Measurements from ENCODE around the gene FBXW7. TPM values are rescaled to one million over a fixed set of nuclear protein-coding genes. Genes with fewer than 3 reads are reported as not detected.

The FBXW7 gene
- total and polyA plus RNA-seq, 2 of the 13 experiments (the other 11 are each of a cell fraction or from before 2014, with no cell fraction given), result 5.0 to 40.9 TPM

DNA sequence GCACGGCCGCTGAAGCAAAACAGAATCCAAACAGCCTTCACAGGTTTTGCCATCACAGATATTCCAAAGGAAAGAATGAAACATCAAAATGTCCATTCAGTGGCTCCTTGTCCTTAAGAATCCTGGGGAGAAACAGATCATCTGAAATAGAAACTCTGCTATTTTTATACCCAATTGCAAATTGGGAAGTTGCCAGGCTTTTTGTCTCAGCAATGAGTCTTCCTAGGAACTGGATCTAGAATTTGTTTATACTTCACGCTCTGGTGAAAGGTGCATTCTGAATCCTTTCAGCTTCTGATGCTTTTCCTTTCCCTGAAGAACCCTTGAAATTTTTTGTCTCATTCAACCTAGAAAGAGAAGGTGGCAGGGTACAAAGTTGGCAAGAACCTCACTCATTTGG lies 218.9 kb downstream of the FBXW7 start:
- ChIA-PET CTCF (ENCODE audit: low intra/inter-chr PET ratio, low total read pairs) (no interaction called here), POLR2A (interaction anchor here (1.2 kb wide), 1 partner anchor 11 kb away, joined by 7 read pairs; no protein-coding TSS in a partner anchor)
- H3K27ac ChIP-seq (ENCODE audit: extremely low read length, insufficient read depth, low read length), result no peak overlapping the region
- intact Hi-C loops (cut with micrococcal nuclease; ENCODE audit: unreplicated experiment), result no loop called here
- no peaks in the 10 kb centered on the region for H4K20me1 ChIP-seq (ENCODE audit: insufficient read depth, low read length)
- no peak overlapping the region for H3K9ac ChIP-seq (ENCODE audit: insufficient read depth, low read depth, low read length)
- no peaks in the 10 kb centered on the region for H3K79me2 ChIP-seq (ENCODE audit: insufficient read depth, low read length)
- ATAC-seq (no peak), FAIRE-seq (no peak), DNase-seq (ENCODE audit: low spot score) (no peak)
- no TSS peak for BruUV-seq (replicated peaks)
- no peak overlapping the region for H2AFZ ChIP-seq (ENCODE audit: low read length)
- no peak for TF ChIP-seq ZNF343 (CRISPR knock-in tag; IDR thresholded peaks at IDR 0.05)
- TF ChIP-seq RFX3 (CRISPR knock-in tag; IDR thresholded peaks at IDR 0.05), result no peak
- no peak for TF ChIP-seq SMC3 (IDR thresholded peaks at IDR 0.05; ENCODE audit: low read length)
- TF ChIP-seq GFI1 (CRISPR knock-in tag; IDR thresholded peaks at IDR 0.05; ENCODE audit: borderline replicate concordance), result no peak
- no peak for TF ChIP-seq HNF1B (CRISPR knock-in tag; IDR thresholded peaks at IDR 0.05)
- no peak for TF ChIP-seq ZNF776 (CRISPR knock-in tag; IDR thresholded peaks at IDR 0.05)
- no peak for TF ChIP-seq ZNF562 (CRISPR knock-in tag; IDR thresholded peaks at IDR 0.05; ENCODE audit: borderline replicate concordance)
- TF ChIP-seq HOXD1 (CRISPR knock-in tag; IDR thresholded peaks at IDR 0.05), result no peak
- 0 out of 5 replicates have a peak, but pooled peaks cover 0 to 1% of the 10 kb centered on the region in 2 experiments for H3K36me3 ChIP-seq (replicated peaks in 1 of 2; ENCODE audit: control insufficient read depth in 1 of 2, insufficient read depth in 2 of 2, low read length in 2 of 2)
- WGBS (ENCODE audit: low lambda C conversion rate), result 99% methylated on average over 3 of the region's 3 CpGs
- H3K27me3 ChIP-seq (ENCODE audit: control insufficient read depth in 1 of 2, insufficient read depth in 2 of 2, low read length in 2 of 2), result no peaks in the 10 kb centered on the region
- H3K4me1 ChIP-seq (ENCODE audit: insufficient read depth, low read length), result no peaks in the 10 kb centered on the region
- no peak overlapping the region for H3K4me2 ChIP-seq (ENCODE audit: low read depth, low read length)
- H3K9me3 ChIP-seq (ENCODE audit: low read length), result no peaks in the 10 kb centered on the region
- in situ Hi-C loops (cut with HindIII; ENCODE audit: extremely low pct_ligation_motif_present, low pct_unique_long_range_greater_than_20kb), result no loop called here
- H3K4me3 ChIP-seq (replicated peaks in 1 of 3; ENCODE audit: insufficient read depth in 1 of 3, low read depth in 2 of 3, low read length in 3 of 3), result no peak overlapping the region

DNA sequence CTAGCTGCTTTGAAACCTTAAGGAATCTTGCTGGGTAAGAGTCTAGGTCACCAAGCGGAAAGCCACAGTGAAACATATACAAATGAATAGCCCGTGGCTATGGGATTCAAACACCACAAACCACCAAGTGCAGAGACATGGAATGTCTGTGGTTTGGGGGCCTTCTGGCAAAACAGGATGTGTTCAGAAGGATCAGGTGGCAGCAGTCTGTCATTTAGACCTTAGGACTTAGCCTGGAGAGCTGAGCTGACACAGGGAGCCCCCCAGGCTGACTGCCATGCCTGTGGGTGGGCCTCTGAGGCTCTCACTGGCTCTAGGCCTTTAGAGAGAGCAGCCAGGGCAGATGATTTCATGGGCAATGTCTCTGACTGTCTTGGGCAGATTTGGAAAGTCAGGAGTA lies 225.6 kb downstream of the FBXW7 start:
- H3K27ac ChIP-seq (ENCODE audit: extremely low read length, insufficient read depth, low read length), result no peak overlapping the region
- H3K4me3 ChIP-seq (replicated peaks in 1 of 3; ENCODE audit: insufficient read depth in 1 of 3, low read depth in 2 of 3, low read length in 3 of 3), result no peak overlapping the region
- H3K36me3 ChIP-seq (replicated peaks in 1 of 2; ENCODE audit: control insufficient read depth in 1 of 2, insufficient read depth in 2 of 2, low read length in 2 of 2), result no peaks in the 10 kb centered on the region
- CTCF ChIA-PET (ENCODE audit: low intra/inter-chr PET ratio, low total read pairs), result no interaction called here
- 46% methylated on average over 2 of the region's 2 CpGs for WGBS (ENCODE audit: low lambda C conversion rate)
- POLR2A ChIA-PET, result no interaction called here
- FAIRE-seq, result no peak
- H3K9me3 ChIP-seq (ENCODE audit: low read length), result no peaks in the 10 kb centered on the region
- H2AFZ ChIP-seq (ENCODE audit: low read length), result no peak overlapping the region
- BruUV-seq (replicated peaks), result no TSS peak
- H3K27me3 ChIP-seq (ENCODE audit: control insufficient read depth in 1 of 2, insufficient read depth in 2 of 2, low read length in 2 of 2), result no peaks in the 10 kb centered on the region
- H3K4me2 ChIP-seq (ENCODE audit: low read depth, low read length), result no peak overlapping the region
- intact Hi-C loops (cut with micrococcal nuclease; ENCODE audit: unreplicated experiment) (no loop called here), in situ Hi-C loops (cut with HindIII; ENCODE audit: extremely low pct_ligation_motif_present, low pct_unique_long_range_greater_than_20kb) (no loop called here)
- no peak for ATAC-seq
- H3K79me2 ChIP-seq (ENCODE audit: insufficient read depth, low read length), result no peaks in the 10 kb centered on the region
- no peaks in the 10 kb centered on the region for H4K20me1 ChIP-seq (ENCODE audit: insufficient read depth, low read length)
- H3K9ac ChIP-seq (ENCODE audit: insufficient read depth, low read depth, low read length), result no peak overlapping the region
- 0 out of 2 replicates have a peak, but pooled peaks cover 7% of the 10 kb centered on the region for H3K4me1 ChIP-seq (ENCODE audit: insufficient read depth, low read length)
- DNase-seq (ENCODE audit: low spot score), result no peak
- TF ChIP-seq ZNF644 (CRISPR knock-in tag; IDR thresholded peaks at IDR 0.05; ENCODE audit: low read depth) (no peak), ZNF549 (CRISPR knock-in tag; IDR thresholded peaks at IDR 0.05) (no peak), HNRNPL (IDR thresholded peaks at IDR 0.05; ENCODE audit: low read depth, low read length) (no peak), TAF15 (IDR thresholded peaks at IDR 0.05; ENCODE audit: low read depth, low read length, poor library complexity, severe bottlenecking) (no peak), RNF2 (conservative IDR thresholded peaks at IDR 0.05; ENCODE audit: low read depth) (no peak), ESRRA (CRISPR knock-in tag; IDR thresholded peaks at IDR 0.05; ENCODE audit: low read depth) (no peak), KLF6 (CRISPR knock-in tag; IDR thresholded peaks at IDR 0.05) (no peak), ZNF530 (CRISPR knock-in tag; IDR thresholded peaks at IDR 0.05; ENCODE audit: low read depth) (no peak), SNAPC2 (CRISPR knock-in tag; IDR thresholded peaks at IDR 0.05) (no peak), NPAS2 (CRISPR knock-in tag; IDR thresholded peaks at IDR 0.05; ENCODE audit: borderline replicate concordance) (no peak), SRY (CRISPR knock-in tag; IDR thresholded peaks at IDR 0.05) (no peak)
- TF ChIP-seq, protein P1, sequence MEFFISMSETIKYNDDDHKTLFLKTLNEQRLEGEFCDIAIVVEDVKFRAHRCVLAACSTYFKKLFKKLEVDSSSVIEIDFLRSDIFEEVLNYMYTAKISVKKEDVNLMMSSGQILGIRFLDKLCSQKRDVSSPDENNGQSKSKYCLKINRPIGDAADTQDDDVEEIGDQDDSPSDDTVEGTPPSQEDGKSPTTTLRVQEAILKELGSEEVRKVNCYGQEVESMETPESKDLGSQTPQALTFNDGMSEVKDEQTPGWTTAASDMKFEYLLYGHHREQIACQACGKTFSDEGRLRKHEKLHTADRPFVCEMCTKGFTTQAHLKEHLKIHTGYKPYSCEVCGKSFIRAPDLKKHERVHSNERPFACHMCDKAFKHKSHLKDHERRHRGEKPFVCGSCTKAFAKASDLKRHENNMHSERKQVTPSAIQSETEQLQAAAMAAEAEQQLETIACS (CRISPR knock-in tag; IDR thresholded peaks at IDR 0.05), result no peak

Measured in HepG2 (cell line).